ENCODE data around the gene TSGA10IP.

GRCh38 chr11:65934014-65934413, 11.3 kb upstream of the TSGA10IP start:
- TF ChIP-seq, protein P1, sequence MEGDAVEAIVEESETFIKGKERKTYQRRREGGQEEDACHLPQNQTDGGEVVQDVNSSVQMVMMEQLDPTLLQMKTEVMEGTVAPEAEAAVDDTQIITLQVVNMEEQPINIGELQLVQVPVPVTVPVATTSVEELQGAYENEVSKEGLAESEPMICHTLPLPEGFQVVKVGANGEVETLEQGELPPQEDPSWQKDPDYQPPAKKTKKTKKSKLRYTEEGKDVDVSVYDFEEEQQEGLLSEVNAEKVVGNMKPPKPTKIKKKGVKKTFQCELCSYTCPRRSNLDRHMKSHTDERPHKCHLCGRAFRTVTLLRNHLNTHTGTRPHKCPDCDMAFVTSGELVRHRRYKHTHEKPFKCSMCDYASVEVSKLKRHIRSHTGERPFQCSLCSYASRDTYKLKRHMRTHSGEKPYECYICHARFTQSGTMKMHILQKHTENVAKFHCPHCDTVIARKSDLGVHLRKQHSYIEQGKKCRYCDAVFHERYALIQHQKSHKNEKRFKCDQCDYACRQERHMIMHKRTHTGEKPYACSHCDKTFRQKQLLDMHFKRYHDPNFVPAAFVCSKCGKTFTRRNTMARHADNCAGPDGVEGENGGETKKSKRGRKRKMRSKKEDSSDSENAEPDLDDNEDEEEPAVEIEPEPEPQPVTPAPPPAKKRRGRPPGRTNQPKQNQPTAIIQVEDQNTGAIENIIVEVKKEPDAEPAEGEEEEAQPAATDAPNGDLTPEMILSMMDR (IDR thresholded peaks at IDR 0.05; ENCODE audit: low read length), result no peak
- TF ChIP-seq EZH2 (IDR thresholded peaks at IDR 0.05; ENCODE audit: borderline replicate concordance, low read length), result no peak
